K562 (cell line): Measurements from ENCODE around the gene TAPBPL. TPM values are rescaled to one million over a fixed set of nuclear protein-coding genes. Genes with fewer than 3 reads are reported as not detected.
"Not testable (repeated sequence)": the region's sequence is repeated elsewhere in the genome, so short reads cannot be mapped to it uniquely, and the experiment has no call there.

ENCODE experiments used
- ATAC-seq: fragments of 200-7000 bp; cut with Tn5 transposase; 3 replicates; pipeline ENCODE4 v1.9.1; 2020; ENCODE audit warnings: moderate library complexity
- BruUV-seq: library from RNA; stranded (reverse); fragments of 400-500 nt; replicated peaks from 2 replicates; lab custom pipeline; 2021; lab: Mats Ljungman, UMichigan
- CTCF ChIA-PET: fragments of 300-600 bp; formaldehyde crosslinking; extraction: SDS; loops from one replicate; lab custom pipeline; 2021; ENCODE audit warnings: low intra/inter-chr PET ratio; lab: Yijun Ruan, JAX
- POLR2A ChIA-PET: fragments of 300-600, 350-650 bp; sonication (Branson Sonifier 250); formaldehyde crosslinking; extraction: SDS; loops from one replicate; lab custom pipeline; 2021; ENCODE audit warnings: antibody characterized with exemption, inconsistent platforms; lab: Yijun Ruan, JAX
- DNase-seq, 4 experiments: peaks; one replicate each; pipeline versions ENCODE4 v3.0.0 to v3.0.0-alpha.2; 2011 to 2018; ENCODE audit warnings: low spot score in 3 of 4, mixed read lengths in 3 of 4; ENCODE audit errors: extremely low read depth in 1 of 4
- FAIRE-seq: peaks from 2 replicates; lab custom pipeline; 2011; peaks lifted over from hg19 to GRCh38; lab: Jason Lieb, UNC
- H2AFZ ChIP-seq: 2 replicates; pipeline ENCODE4 v1.6.0; 2011; ENCODE audit warnings: low read depth, low read length, control low read depth, inconsistent platforms
- H3K27ac ChIP-seq: fragments of 200-600 bp; 3 replicates; pipeline ENCODE4 v1.8.0; 2011; ENCODE audit warnings: low read depth, mild to moderate bottlenecking, control low read depth, inconsistent platforms, low read length, moderate library complexity, mixed read lengths; ENCODE audit errors: extremely low read depth
- H3K27me3 ChIP-seq, 2 experiments: fragments of 300-600 bp in 1 of 2; 2 replicates in 1 of 2; 3 replicates in 1 of 2; pipeline versions ENCODE4 v1.6.0 to v1.8.0; 2011; ENCODE audit warnings: inconsistent platforms in 2 of 2, low read length in 2 of 2, mild to moderate bottlenecking in 1 of 2, mixed read lengths in 1 of 2, moderate library complexity in 1 of 2; ENCODE audit not compliant: control insufficient read depth in 2 of 2, insufficient read depth in 2 of 2
- H3K36me3 ChIP-seq: fragments of 300-600 bp; 3 replicates; pipeline ENCODE4 v1.8.0; 2011; ENCODE audit warnings: mild to moderate bottlenecking, low read length, inconsistent platforms; ENCODE audit not compliant: control insufficient read depth, insufficient read depth
- H3K4me1 ChIP-seq, 2 experiments: fragments of 200-600 bp in 1 of 2; replicated peaks in 1 of 2; 2 replicates in 1 of 2; 3 replicates in 1 of 2; pipeline versions ENCODE4 v1.5.1 to v1.8.0; 2011; ENCODE audit warnings: inconsistent platforms in 2 of 2, low read length in 2 of 2, mild to moderate bottlenecking in 1 of 2, mixed read lengths in 1 of 2, moderate library complexity in 1 of 2; ENCODE audit not compliant: control insufficient read depth in 2 of 2, insufficient read depth in 2 of 2
- H3K4me2 ChIP-seq: 2 replicates; pipeline ENCODE4 v1.6.1; 2011; ENCODE audit warnings: low read length, control low read depth, inconsistent platforms, mixed read lengths; ENCODE audit not compliant: insufficient read depth
- H3K4me3 ChIP-seq: fragments of 200-600 bp; sonication (generic), shearing (Covaris generic); 2 replicates; pipeline ENCODE4 v1.5.1; 2016; ENCODE audit warnings: control low read depth, inconsistent platforms
- H3K79me2 ChIP-seq: fragments of 200-600 bp; 3 replicates; pipeline ENCODE4 v1.8.0; 2011; ENCODE audit warnings: low read length, inconsistent platforms; ENCODE audit not compliant: control insufficient read depth, insufficient read depth
- H3K9ac ChIP-seq, 2 experiments: 2 replicates each; pipeline versions ENCODE4 v1.6.0 to v1.6.1; 2011; ENCODE audit warnings: low read depth in 2 of 2, low read length in 2 of 2, control low read depth in 1 of 2, inconsistent platforms in 1 of 2, mild to moderate bottlenecking in 1 of 2, mixed read lengths in 1 of 2; ENCODE audit not compliant: insufficient read depth in 1 of 2
- H3K9me1 ChIP-seq: one replicate; pipeline ENCODE4 v1.6.0; 2011; ENCODE audit warnings: inconsistent platforms, mild to moderate bottlenecking, low read length, moderate library complexity; ENCODE audit not compliant: control insufficient read depth, insufficient read depth
- H3K9me3 ChIP-seq: replicated peaks from 2 replicates; pipeline ENCODE4 v1.5.1; 2011; ENCODE audit warnings: low read depth, low read length, inconsistent platforms; ENCODE audit not compliant: control insufficient read depth, insufficient read depth
- H4K20me1 ChIP-seq: replicated peaks from 2 replicates; pipeline ENCODE4 v1.6.1; 2011; ENCODE audit warnings: low read length, inconsistent platforms, mixed read lengths; ENCODE audit not compliant: control insufficient read depth, insufficient read depth
- ATF4 ChIP-seq: fragments of 450-650 bp; formaldehyde crosslinking; IDR thresholded peaks from 2 replicates; pipeline ENCODE4 v1.4.0; 2022; ENCODE audit warnings: mild to moderate bottlenecking, moderate library complexity
- CEBPZ ChIP-seq: fragments of 150-350 bp; IDR thresholded peaks from 2 replicates; pipeline ENCODE4 v1.6.1; 2014; ENCODE audit warnings: low read depth, mild to moderate bottlenecking, low read length, borderline replicate concordance
- DACH1 ChIP-seq: fragments of 450-650 bp; IDR thresholded peaks from 2 replicates; pipeline ENCODE4 v1.6.1; 2018; ENCODE audit not compliant: partially characterized antibody
- HSF4 ChIP-seq: fragments of 250-450 bp; sonication (Bioruptor Pico); IDR thresholded peaks from 2 replicates; pipeline ENCODE4 v2.1.2; 2022; ENCODE audit warnings: mild to moderate bottlenecking, moderate library complexity, borderline replicate concordance
- MIER1 ChIP-seq: fragments of 450-650 bp; IDR thresholded peaks from 2 replicates; pipeline ENCODE4 v1.6.1; 2016; ENCODE audit warnings: antibody characterized with exemption, mild to moderate bottlenecking, low read depth
- ZHX1 ChIP-seq: fragments of 150-350 bp; conservative IDR thresholded peaks from 2 replicates; pipeline ENCODE4 v1.6.1; 2014; ENCODE audit warnings: low read length
- ZNF507 ChIP-seq: conservative IDR thresholded peaks from 2 replicates; pipeline ENCODE4 v1.6.1; 2017; ENCODE audit warnings: missing genetic modification characterization, missing compliant biosample characterization
- WGBS: fragments of 100-300 bp; shearing (Covaris generic); methylation state at CpG from one replicate; pipeline ENCODE4 v1.1.6; 2016; ENCODE audit warnings: low coverage, mixed read lengths; ENCODE audit not compliant: insufficient coverage; ENCODE audit errors: missing lambda C conversion rate; 5-methylcytosine and 5-hydroxymethylcytosine counted together
- in situ Hi-C: fragments of 300-500 bp; cut with MboI; formaldehyde crosslinking; loops from 4 replicates; pipeline ENCODE4 v1.15.0; 2018; ENCODE audit warnings: inconsistent platforms, mixed read lengths
- intact Hi-C: fragments of 100-400 bp; cut with micrococcal nuclease; formaldehyde crosslinking; loops from 2 replicates; pipeline ENCODE4 v1.14.2; 2022
- polyA plus RNA-seq, 8 experiments: library from polyadenylated mRNA; depleted of rRNA in 4 of 8; stranded (reverse) in 5 of 8; unstranded in 3 of 8; fragments of >200 nt; fragmentation: Nextera tagmentation in 2 of 8; fragmentation: Illumina TruSeq in 1 of 8; extraction: Ambion mirVana in 2 of 8; extraction: Trizol in 1 of 8; gene quantifications; 2 replicates each; pipeline versions ENCODE4 v1.2.1 to v1.2.3, GENCODE V29; 2011 to 2014; ENCODE audit warnings: inconsistent platforms in 1 of 8, missing spikeins in 1 of 8
- total RNA-seq, 7 experiments: library from RNA; depleted of rRNA in 6 of 7; stranded (reverse); fragments of >200 nt in 6 of 7; fragmentation: Illumina TruSeq in 2 of 7; extraction: Trizol in 2 of 7; gene quantifications; 2 replicates each; pipeline versions ENCODE4 v1.2.1 to v1.2.3, GENCODE V29; 2011 to 2021; ENCODE audit warnings: low replicate concordance in 1 of 7

TAPBPL gene
- total and polyA plus RNA-seq, 9 of the 15 experiments (the other 6 are each of a cell fraction or from before 2014, with no cell fraction given), result 0.29 to 1.6 (median 0.45) TPM

GRCh38 chr12:6466184-6466573 lies 14.3 kb downstream of the TAPBPL start:
- Histone ChIP-seq H3K27ac (no peak overlapping the region), H3K36me3 (peaks cover 14% of the 10 kb centered on the region; the same call in 2 of the 3 replicates), H2AFZ (no peak overlapping the region), H3K4me3 (no peak overlapping the region), H3K4me1 (peaks cover 10 to 16% of the 10 kb centered on the region in 2 experiments; a peak in 4 of 5 replicates)
- in situ Hi-C loops, result loop anchor here (25.0 kb wide), 1 partner anchor 404 kb away; no protein-coding TSS in a partner anchor
- no TSS peak for BruUV-seq
- POLR2A ChIA-PET, result interaction anchor here (0.5 to 0.9 kb wide), 4 partner anchors 11 to 30 kb away, joined by 3 to 4 read pairs (median 3); no protein-coding TSS in a partner anchor
- TF ChIP-seq DACH1, result no peak
- TF ChIP-seq ZNF507, result no peak
- TF ChIP-seq ZHX1, result no peak
- no peak for TF ChIP-seq HSF4
- no peak for TF ChIP-seq MIER1
- TF ChIP-seq ATF4 (CRISPR knock-in tag), result no peak
- TF ChIP-seq CEBPZ, result no peak
- TF ChIP-seq, all 486 proteins: peak for 0
- intact Hi-C loops, result no loop called here
- CTCF ChIA-PET, result interaction anchor here (0.8 to 3.1 kb wide), 6 partner anchors 42 to 271 kb away, joined by 3 to 19 read pairs (median 9); no protein-coding TSS in a partner anchor
- no peaks in the 10 kb centered on the region for H3K9me1 ChIP-seq
- 66% methylated on average over 3 of the region's 5 CpGs for WGBS
- FAIRE-seq (no peak), DNase-seq (no peak), ATAC-seq (no peak)
- H3K79me2 ChIP-seq, result no peaks in the 10 kb centered on the region; the same call in 2 of the 3 replicates
- no peak overlapping the region for H3K4me2 ChIP-seq
- no peak overlapping the region for H3K9ac ChIP-seq
- H3K9me3 ChIP-seq, result no peaks in the 10 kb centered on the region
- no peaks in the 10 kb centered on the region for H3K27me3 ChIP-seq
- no peaks in the 10 kb centered on the region for H4K20me1 ChIP-seq

GRCh38 chr12:6466751-6467150 lies 14.9 kb downstream of the TAPBPL start:
- H3K4me3 ChIP-seq, H3K79me2 ChIP-seq, H3K27me3 ChIP-seq, H2AFZ ChIP-seq, FAIRE-seq, H3K9ac ChIP-seq, ATAC-seq, DNase-seq, H3K4me2 ChIP-seq, H3K27ac ChIP-seq, H3K9me3 ChIP-seq, H4K20me1 ChIP-seq, BruUV-seq, H3K9me1 ChIP-seq, intact Hi-C loops: not testable (repeated sequence)
- H3K36me3 ChIP-seq, result peaks cover 14% of the 10 kb centered on the region; the same call in 2 of the 3 replicates
- ChIA-PET CTCF (interaction anchor here (0.6 to 3.1 kb wide), 3 partner anchors 24 to 143 kb away, joined by 4 to 19 read pairs (median 9); no protein-coding TSS in a partner anchor), POLR2A (interaction anchor here (0.5 kb wide), 1 partner anchor 24 kb away, joined by 3 read pairs; no protein-coding TSS in a partner anchor)
- H3K4me1 ChIP-seq, result peaks cover 12 to 19% of the 10 kb centered on the region in 2 experiments; a peak in 4 of 5 replicates
- in situ Hi-C loops, result loop anchor here (25.0 kb wide), 1 partner anchor 404 kb away; no protein-coding TSS in a partner anchor
- WGBS, result 84% methylated on average over 4 of the region's 4 CpGs
